Measurements from ENCODE around the gene ARMC6. TPM values are rescaled to one million over a fixed set of nuclear protein-coding genes. Genes with fewer than 3 reads are reported as not detected.

The ARMC6 gene
- total and polyA plus RNA-seq, 2 of the 13 experiments (the other 11 are each of a cell fraction or from before 2014, with no cell fraction given) = 16.2 to 36.8 TPM

- 0 out of 2 replicates have a peak, but pooled peaks have one; percentile 55 for TF ChIP-seq PREB (CRISPR knock-in tag; IDR thresholded peaks at IDR 0.05)
- TF ChIP-seq PITX1 (CRISPR knock-in tag; IDR thresholded peaks at IDR 0.05) = no peak
- TF ChIP-seq MLLT10 (CRISPR knock-in tag; IDR thresholded peaks at IDR 0.05) = no peak
- TF ChIP-seq CHD2 (IDR thresholded peaks at IDR 0.05; ENCODE audit: low read depth, low read length) = no peak; the same call in 1 of the 2 replicates
- TF ChIP-seq ZNF343 (CRISPR knock-in tag; IDR thresholded peaks at IDR 0.05) = peak; percentile 95; the same call in 1 of the 2 replicates
- TF ChIP-seq, protein P1, sequence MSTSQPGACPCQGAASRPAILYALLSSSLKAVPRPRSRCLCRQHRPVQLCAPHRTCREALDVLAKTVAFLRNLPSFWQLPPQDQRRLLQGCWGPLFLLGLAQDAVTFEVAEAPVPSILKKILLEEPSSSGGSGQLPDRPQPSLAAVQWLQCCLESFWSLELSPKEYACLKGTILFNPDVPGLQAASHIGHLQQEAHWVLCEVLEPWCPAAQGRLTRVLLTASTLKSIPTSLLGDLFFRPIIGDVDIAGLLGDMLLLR (CRISPR knock-in tag; IDR thresholded peaks at IDR 0.05) = peak; percentile 97
- TF ChIP-seq ZNF326 (CRISPR knock-in tag; IDR thresholded peaks at IDR 0.05; ENCODE audit: borderline replicate concordance) = no peak
- TF ChIP-seq ZMAT3 (CRISPR knock-in tag; conservative IDR thresholded peaks at IDR 0.05) = peak; percentile 84
- TF ChIP-seq ZMYM4 (CRISPR knock-in tag; IDR thresholded peaks at IDR 0.05) = peak; percentile 69
- peak; percentile 88 for TF ChIP-seq THAP11 (CRISPR knock-in tag; IDR thresholded peaks at IDR 0.05)
- TF ChIP-seq FIP1L1 (IDR thresholded peaks at IDR 0.05; ENCODE audit: borderline replicate concordance, insufficient read depth, low read depth, low read length) = peak; percentile 69; the same call in 1 of the 2 replicates
- no peak for TF ChIP-seq HMGA1 (CRISPR knock-in tag; conservative IDR thresholded peaks at IDR 0.05)
- no peak for TF ChIP-seq TAF15 (IDR thresholded peaks at IDR 0.05; ENCODE audit: low read depth, low read length, poor library complexity, severe bottlenecking)
- TF ChIP-seq ZNF451 (CRISPR knock-in tag; IDR thresholded peaks at IDR 0.05) = peak; percentile 89
- peak; percentile 89; the same call in 1 of the 2 replicates for TF ChIP-seq ZNF780A (CRISPR knock-in tag; IDR thresholded peaks at IDR 0.05)
- no peak for TF ChIP-seq RORA (CRISPR knock-in tag; IDR thresholded peaks at IDR 0.05)
- TF ChIP-seq, protein P2, sequence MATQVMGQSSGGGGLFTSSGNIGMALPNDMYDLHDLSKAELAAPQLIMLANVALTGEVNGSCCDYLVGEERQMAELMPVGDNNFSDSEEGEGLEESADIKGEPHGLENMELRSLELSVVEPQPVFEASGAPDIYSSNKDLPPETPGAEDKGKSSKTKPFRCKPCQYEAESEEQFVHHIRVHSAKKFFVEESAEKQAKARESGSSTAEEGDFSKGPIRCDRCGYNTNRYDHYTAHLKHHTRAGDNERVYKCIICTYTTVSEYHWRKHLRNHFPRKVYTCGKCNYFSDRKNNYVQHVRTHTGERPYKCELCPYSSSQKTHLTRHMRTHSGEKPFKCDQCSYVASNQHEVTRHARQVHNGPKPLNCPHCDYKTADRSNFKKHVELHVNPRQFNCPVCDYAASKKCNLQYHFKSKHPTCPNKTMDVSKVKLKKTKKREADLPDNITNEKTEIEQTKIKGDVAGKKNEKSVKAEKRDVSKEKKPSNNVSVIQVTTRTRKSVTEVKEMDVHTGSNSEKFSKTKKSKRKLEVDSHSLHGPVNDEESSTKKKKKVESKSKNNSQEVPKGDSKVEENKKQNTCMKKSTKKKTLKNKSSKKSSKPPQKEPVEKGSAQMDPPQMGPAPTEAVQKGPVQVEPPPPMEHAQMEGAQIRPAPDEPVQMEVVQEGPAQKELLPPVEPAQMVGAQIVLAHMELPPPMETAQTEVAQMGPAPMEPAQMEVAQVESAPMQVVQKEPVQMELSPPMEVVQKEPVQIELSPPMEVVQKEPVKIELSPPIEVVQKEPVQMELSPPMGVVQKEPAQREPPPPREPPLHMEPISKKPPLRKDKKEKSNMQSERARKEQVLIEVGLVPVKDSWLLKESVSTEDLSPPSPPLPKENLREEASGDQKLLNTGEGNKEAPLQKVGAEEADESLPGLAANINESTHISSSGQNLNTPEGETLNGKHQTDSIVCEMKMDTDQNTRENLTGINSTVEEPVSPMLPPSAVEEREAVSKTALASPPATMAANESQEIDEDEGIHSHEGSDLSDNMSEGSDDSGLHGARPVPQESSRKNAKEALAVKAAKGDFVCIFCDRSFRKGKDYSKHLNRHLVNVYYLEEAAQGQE (IDR thresholded peaks at IDR 0.05; ENCODE audit: borderline replicate concordance in 1 of 2, low read depth in 1 of 2, low read length in 2 of 2) = 0 out of 4 replicates have a peak, but pooled peaks of 1 of the 2 experiments have one; percentile 34
- TF ChIP-seq GLI4 (CRISPR knock-in tag; IDR thresholded peaks at IDR 0.05; ENCODE audit: borderline replicate concordance) = 0 out of 2 replicates have a peak, but pooled peaks have one; percentile 51
- TF ChIP-seq NFE2 (CRISPR knock-in tag; IDR thresholded peaks at IDR 0.05) = no peak
- TF ChIP-seq, protein P3, sequence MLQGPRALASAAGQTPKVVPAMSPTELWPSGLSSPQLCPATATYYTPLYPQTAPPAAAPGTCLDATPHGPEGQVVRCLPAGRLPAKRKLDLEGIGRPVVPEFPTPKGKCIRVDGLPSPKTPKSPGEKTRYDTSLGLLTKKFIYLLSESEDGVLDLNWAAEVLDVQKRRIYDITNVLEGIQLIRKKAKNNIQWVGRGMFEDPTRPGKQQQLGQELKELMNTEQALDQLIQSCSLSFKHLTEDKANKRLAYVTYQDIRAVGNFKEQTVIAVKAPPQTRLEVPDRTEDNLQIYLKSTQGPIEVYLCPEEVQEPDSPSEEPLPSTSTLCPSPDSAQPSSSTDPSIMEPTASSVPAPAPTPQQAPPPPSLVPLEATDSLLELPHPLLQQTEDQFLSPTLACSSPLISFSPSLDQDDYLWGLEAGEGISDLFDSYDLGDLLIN (CRISPR knock-in tag; IDR thresholded peaks at IDR 0.05; ENCODE audit: borderline replicate concordance) = peak; percentile 70; the same call in 1 of the 2 replicates
- no peak; the same call in 1 of the 2 replicates for TF ChIP-seq HOXD1 (CRISPR knock-in tag; IDR thresholded peaks at IDR 0.05)
- peak; percentile 89; the same call in 1 of the 2 replicates for TF ChIP-seq ZNF558 (CRISPR knock-in tag; IDR thresholded peaks at IDR 0.05; ENCODE audit: borderline replicate concordance)
- TF ChIP-seq ZNF839 (CRISPR knock-in tag; IDR thresholded peaks at IDR 0.05; ENCODE audit: borderline replicate concordance) = peak; percentile 56; the same call in 1 of the 2 replicates
Observed at GRCh38 chr19:19033426-19034203, at the start of gene ARMC6, which contains the start of gene SUGP2 (continued).

Measured in HepG2 (cell line).